ENCODE results near the gene PDIK1L.

PDIK1L gene

DNA sequence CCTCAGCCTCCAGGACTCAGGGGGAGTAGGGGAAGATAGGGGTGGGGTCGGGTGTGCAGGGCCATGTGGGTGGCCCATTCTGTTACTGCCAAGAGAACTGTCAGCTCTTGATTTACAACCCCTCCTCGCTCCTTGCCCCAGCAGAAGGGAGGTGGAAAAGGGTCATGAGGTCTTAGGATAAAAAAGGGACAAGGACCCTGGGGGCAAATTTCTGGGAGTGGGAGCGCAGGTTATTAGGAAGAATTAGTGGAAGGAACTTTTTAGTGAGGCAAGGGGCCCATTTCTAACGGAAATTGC lies 48.1 kb downstream of the PDIK1L start:
- H3K4me3 ChIP-seq (replicated peaks; ENCODE audit: low read depth, low read length): no peak overlapping the region
- no peaks in the 10 kb centered on the region for H3K36me3 ChIP-seq (ENCODE audit: control insufficient read depth, insufficient read depth, low read length)
- peaks cover 6% of the 10 kb centered on the region for H3K27me3 ChIP-seq (replicated peaks; ENCODE audit: control insufficient read depth, insufficient read depth, low read length)
- DNase-seq (ENCODE audit: extremely low read depth, insufficient read length): no peak
- TF ChIP-seq, protein P1, sequence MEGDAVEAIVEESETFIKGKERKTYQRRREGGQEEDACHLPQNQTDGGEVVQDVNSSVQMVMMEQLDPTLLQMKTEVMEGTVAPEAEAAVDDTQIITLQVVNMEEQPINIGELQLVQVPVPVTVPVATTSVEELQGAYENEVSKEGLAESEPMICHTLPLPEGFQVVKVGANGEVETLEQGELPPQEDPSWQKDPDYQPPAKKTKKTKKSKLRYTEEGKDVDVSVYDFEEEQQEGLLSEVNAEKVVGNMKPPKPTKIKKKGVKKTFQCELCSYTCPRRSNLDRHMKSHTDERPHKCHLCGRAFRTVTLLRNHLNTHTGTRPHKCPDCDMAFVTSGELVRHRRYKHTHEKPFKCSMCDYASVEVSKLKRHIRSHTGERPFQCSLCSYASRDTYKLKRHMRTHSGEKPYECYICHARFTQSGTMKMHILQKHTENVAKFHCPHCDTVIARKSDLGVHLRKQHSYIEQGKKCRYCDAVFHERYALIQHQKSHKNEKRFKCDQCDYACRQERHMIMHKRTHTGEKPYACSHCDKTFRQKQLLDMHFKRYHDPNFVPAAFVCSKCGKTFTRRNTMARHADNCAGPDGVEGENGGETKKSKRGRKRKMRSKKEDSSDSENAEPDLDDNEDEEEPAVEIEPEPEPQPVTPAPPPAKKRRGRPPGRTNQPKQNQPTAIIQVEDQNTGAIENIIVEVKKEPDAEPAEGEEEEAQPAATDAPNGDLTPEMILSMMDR (IDR thresholded peaks at IDR 0.05; ENCODE audit: insufficient read depth, low read length, poor library complexity, severe bottlenecking): no peak

DNA sequence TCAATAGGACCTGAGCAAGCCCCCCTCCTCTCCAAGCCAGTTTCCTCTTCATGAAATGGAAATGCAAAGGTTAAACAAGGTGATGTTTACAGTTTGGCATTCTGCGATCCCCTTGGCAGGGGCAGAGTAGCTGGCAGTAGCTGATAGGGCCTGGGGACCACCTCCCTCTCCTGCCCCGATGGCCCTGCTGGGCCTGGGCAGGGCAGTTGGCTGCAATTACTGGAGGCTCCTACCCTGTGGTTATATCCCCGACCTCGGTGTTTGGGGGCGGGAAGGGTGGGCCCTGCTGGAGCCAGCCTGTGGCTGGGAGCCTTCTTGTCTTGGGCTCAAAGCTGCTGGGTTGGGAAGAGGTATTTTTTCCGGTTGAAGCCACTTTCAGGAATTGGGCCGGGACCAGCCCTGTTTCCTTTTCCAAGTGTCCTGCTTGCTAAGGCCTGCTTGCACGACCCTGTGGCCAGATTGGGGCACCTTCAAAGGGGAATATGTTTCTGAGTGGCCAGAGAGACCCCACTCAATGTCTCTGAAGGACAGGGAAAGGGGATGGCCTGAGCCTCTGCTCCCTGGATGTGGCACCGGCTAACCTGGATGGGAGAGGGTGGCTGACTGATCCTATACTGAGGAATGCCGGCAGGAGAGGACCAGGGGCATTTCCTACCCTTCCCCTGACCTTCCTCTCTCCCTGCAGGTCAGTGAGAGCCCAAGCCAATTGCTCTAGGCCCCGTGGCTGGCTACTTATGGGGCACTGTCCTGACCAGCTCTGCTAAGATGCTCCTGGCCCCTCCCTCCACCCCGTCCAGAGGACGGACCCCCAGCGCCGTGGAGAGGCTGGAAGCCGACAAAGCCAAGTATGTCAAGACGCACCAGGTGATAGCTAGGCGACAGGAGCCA lies 49.1 kb downstream of the PDIK1L start:
- TF ChIP-seq, protein P1 (IDR thresholded peaks at IDR 0.05; ENCODE audit: insufficient read depth, low read length, poor library complexity, severe bottlenecking): no peak
- H3K36me3 ChIP-seq (ENCODE audit: control insufficient read depth, insufficient read depth, low read length): no peaks in the 10 kb centered on the region
- H3K4me3 ChIP-seq (replicated peaks; ENCODE audit: low read depth, low read length): no peak overlapping the region
- no peak for DNase-seq (ENCODE audit: extremely low read depth, insufficient read length)
- H3K27me3 ChIP-seq (replicated peaks; ENCODE audit: control insufficient read depth, insufficient read depth, low read length): peaks cover 3% of the 10 kb centered on the region

DNA sequence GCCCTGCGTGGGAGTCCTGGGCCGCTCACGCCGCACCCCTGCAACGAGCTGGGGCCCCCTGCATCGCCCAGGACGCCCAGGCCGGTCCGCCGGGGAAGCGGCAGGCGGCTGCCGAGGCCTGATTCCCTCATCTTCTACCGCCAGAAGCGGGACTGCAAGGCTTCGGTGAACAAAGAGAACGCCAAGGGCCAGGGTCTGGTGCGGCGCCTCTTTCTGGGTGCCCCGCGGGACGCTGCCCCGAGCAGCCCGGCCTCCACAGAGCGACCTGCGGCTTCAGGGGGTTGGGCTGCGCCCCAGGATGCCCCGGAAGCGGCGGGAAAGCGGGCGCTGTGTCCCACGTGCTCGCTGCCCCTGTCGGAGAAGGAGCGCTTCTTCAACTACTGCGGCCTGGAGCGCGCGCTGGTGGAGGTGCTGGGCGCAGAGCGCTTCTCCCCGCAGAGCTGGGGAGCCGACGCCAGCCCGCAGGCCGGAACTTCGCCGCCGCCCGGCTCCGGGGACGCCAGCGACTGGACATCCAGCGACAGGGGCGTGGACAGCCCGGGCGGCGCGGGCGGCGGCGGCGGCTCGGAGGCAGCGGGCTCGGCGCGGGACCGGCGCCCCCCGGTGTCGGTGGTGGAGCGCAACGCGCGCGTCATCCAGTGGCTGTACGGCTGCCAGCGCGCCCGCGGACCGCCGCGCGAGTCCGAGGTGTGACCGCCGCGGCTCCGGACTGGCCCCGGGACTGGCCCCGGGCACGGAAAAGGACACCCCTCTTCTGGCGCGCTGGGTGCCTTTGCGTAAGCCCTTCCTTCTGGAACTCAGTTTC lies 50.0 kb downstream of the PDIK1L start:
- DNase-seq (ENCODE audit: extremely low read depth, insufficient read length): no peak
- Histone ChIP-seq H3K27me3 (replicated peaks; ENCODE audit: control insufficient read depth, insufficient read depth, low read length) (no peaks in the 10 kb centered on the region; the same call in none of the 2 replicates), H3K4me3 (replicated peaks; ENCODE audit: low read depth, low read length) (peak overlapping the region; percentile 15; the same call in 1 of the 2 replicates), H3K36me3 (ENCODE audit: control insufficient read depth, insufficient read depth, low read length) (no peaks in the 10 kb centered on the region)
- TF ChIP-seq, protein P1 (IDR thresholded peaks at IDR 0.05; ENCODE audit: insufficient read depth, low read length, poor library complexity, severe bottlenecking): no peak

- DNase-seq (ENCODE audit: extremely low read depth, insufficient read length): no peak
Observed at GRCh38 chr1:26162220-26162709, 50.6 kb downstream of the PDIK1L start.

GRCh38 chr1:26163684-26164035 lies 52.0 kb downstream of the PDIK1L start:
- H3K4me3 ChIP-seq (replicated peaks; ENCODE audit: low read depth, low read length): no peak overlapping the region
- DNase-seq (ENCODE audit: extremely low read depth, insufficient read length): no peak
- H3K36me3 ChIP-seq (ENCODE audit: control insufficient read depth, insufficient read depth, low read length): no peaks in the 10 kb centered on the region
- TF ChIP-seq, protein P1 (IDR thresholded peaks at IDR 0.05; ENCODE audit: insufficient read depth, low read length, poor library complexity, severe bottlenecking): no peak
- H3K27me3 ChIP-seq (replicated peaks; ENCODE audit: control insufficient read depth, insufficient read depth, low read length): no peaks in the 10 kb centered on the region; the same call in none of the 2 replicates

More at GRCh38 chr1:26162220-26162709, 50.6 kb downstream of the PDIK1L start:
- no peaks in the 10 kb centered on the region for H3K36me3 ChIP-seq (ENCODE audit: control insufficient read depth, insufficient read depth, low read length)
- no peaks in the 10 kb centered on the region; the same call in none of the 2 replicates for H3K27me3 ChIP-seq (replicated peaks; ENCODE audit: control insufficient read depth, insufficient read depth, low read length)
- peak overlapping the region; percentile 15; the same call in 1 of the 2 replicates for H3K4me3 ChIP-seq (replicated peaks; ENCODE audit: low read depth, low read length)
- TF ChIP-seq, protein P1 (IDR thresholded peaks at IDR 0.05; ENCODE audit: insufficient read depth, low read length, poor library complexity, severe bottlenecking): no peak

Data from GM06990 (cell line).